A549 treated with CpdA at 1 μM for 4 hours (cell line): Measurements from ENCODE around the gene TBC1D9. TPM values are rescaled to one million over a fixed set of nuclear protein-coding genes. Genes with fewer than 3 reads are reported as not detected.

Source experiments
- total RNA-seq: library from RNA; stranded (reverse); fragments of 200-300 nt; extraction: Qiagen RNA extraction; gene quantifications from 5 replicates; pipeline ENCODE4 v1.2.3, GENCODE V29; 2022; ENCODE audit warnings: low read depth

TBC1D9 gene
- 6.6 to 8.4 TPM (median 7.4 TPM) in 5 replicates for total RNA-seq

GRCh38 chr4:140756319-140757231 is at the start of gene TBC1D9:
Gene TBC1D9, minus strand, starts transcription at chr4:140756385. Its CDS starts 340 bp downstream, at chr4:140756045.

Other genes starting within 250 kb of the TBC1D9 start
- 9.4 to 12.0 TPM (median 10.6 TPM) in 5 replicates for gene ELMOD2, start 232.2 kb downstream of the TBC1D9 start, total RNA-seq
- gene UCP1, start 187.4 kb downstream of the TBC1D9 start, total RNA-seq, result 0.08 to 0.10 TPM in 2 of 5 replicates, not detected in the others